ENCODE data around the gene ASRGL1. TPM values are rescaled to one million over a fixed set of nuclear protein-coding genes. Genes with fewer than 3 reads are reported as not detected.

ASRGL1 gene
- total RNA-seq, 1 donor from 2014 or later = 6.7 TPM

DNA sequence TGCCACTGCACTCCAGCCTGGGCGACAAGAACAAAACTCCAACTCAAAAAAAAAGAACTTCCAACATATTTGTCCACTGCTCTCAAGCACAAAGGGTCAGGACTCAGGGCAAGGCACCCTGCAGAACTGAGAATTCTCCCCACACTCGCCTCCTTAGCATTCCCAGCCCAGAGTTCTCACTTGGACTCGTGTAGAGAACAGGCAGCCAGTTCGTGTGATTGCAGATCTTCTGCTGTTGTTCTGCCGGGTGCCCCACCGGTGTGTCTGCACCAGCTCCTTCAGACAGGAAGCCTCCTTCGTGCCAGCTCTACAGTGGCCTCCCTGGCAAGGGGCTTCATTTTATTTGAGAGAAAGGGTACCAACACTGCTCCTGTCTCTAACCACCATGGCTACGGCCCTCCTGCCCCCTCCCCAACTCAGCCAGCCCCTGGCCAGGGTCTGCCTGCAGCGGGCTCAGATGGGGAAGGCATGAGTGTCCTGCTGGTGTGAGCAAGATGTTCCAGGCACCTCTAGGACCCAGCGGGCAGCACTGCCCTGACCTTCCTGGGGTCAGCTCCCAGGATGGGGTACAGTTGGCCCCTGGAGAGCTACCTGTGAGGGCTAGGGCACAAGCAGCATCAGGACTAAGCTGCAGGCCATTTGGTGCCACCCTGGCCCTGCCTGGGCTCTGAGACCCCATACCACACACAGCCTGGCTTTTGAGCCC lies 62.1 kb downstream of the ASRGL1 start:
- no peaks in the 10 kb centered on the region for H3K9me3 Mint-ChIP-seq
- no peaks in the 10 kb centered on the region for H3K36me3 Mint-ChIP-seq
- peaks cover 86% of the 10 kb centered on the region for H3K4me1 Mint-ChIP-seq
- H3K27ac Mint-ChIP-seq = peak overlapping the region; percentile 93
- no peaks in the 10 kb centered on the region for H3K27me3 Mint-ChIP-seq (ENCODE audit: low read depth)
- no peak for DNase-seq (ENCODE audit: low spot score in 2 of 2, unreplicated experiment in 2 of 2)
- H3K4me3 Mint-ChIP-seq = no peak overlapping the region
- TF ChIP-seq, protein P1, sequence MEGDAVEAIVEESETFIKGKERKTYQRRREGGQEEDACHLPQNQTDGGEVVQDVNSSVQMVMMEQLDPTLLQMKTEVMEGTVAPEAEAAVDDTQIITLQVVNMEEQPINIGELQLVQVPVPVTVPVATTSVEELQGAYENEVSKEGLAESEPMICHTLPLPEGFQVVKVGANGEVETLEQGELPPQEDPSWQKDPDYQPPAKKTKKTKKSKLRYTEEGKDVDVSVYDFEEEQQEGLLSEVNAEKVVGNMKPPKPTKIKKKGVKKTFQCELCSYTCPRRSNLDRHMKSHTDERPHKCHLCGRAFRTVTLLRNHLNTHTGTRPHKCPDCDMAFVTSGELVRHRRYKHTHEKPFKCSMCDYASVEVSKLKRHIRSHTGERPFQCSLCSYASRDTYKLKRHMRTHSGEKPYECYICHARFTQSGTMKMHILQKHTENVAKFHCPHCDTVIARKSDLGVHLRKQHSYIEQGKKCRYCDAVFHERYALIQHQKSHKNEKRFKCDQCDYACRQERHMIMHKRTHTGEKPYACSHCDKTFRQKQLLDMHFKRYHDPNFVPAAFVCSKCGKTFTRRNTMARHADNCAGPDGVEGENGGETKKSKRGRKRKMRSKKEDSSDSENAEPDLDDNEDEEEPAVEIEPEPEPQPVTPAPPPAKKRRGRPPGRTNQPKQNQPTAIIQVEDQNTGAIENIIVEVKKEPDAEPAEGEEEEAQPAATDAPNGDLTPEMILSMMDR (IDR thresholded peaks at IDR 0.05; ENCODE audit: unreplicated experiment) = no peak

- Mint-ChIP-seq H3K4me3 (no peak overlapping the region), H3K4me1 (peaks cover 85% of the 10 kb centered on the region), H3K27me3 (ENCODE audit: low read depth) (no peaks in the 10 kb centered on the region), H3K9me3 (no peaks in the 10 kb centered on the region), H3K36me3 (no peaks in the 10 kb centered on the region), H3K27ac (peak overlapping the region; percentile 93)
- DNase-seq (ENCODE audit: low spot score in 2 of 2, unreplicated experiment in 2 of 2) = no peak
- TF ChIP-seq, protein P1 (IDR thresholded peaks at IDR 0.05; ENCODE audit: unreplicated experiment) = no peak
Observed at GRCh38 chr11:62399878-62400266, 62.6 kb downstream of the ASRGL1 start.

- Mint-ChIP-seq H3K27me3 (ENCODE audit: low read depth) (no peaks in the 10 kb centered on the region), H3K36me3 (no peaks in the 10 kb centered on the region), H3K9me3 (no peaks in the 10 kb centered on the region), H3K4me3 (peak overlapping the region; percentile 37), H3K27ac (peak overlapping the region; percentile 93), H3K4me1 (peaks cover 83% of the 10 kb centered on the region)
- DNase-seq (ENCODE audit: low spot score in 2 of 2, unreplicated experiment in 2 of 2) = no peak
- TF ChIP-seq, protein P1 (IDR thresholded peaks at IDR 0.05; ENCODE audit: unreplicated experiment) = no peak
Observed at GRCh38 chr11:62400281-62400680, 63.0 kb downstream of the ASRGL1 start.

GRCh38 chr11:62400760-62401159 lies 63.5 kb downstream of the ASRGL1 start:
- no peaks in the 10 kb centered on the region for H3K36me3 Mint-ChIP-seq
- DNase-seq (ENCODE audit: low spot score in 2 of 2, unreplicated experiment in 2 of 2) = peak; percentile 59 to 75
- peak overlapping the region; percentile 93 for H3K27ac Mint-ChIP-seq
- peaks cover 83% of the 10 kb centered on the region for H3K4me1 Mint-ChIP-seq
- no peaks in the 10 kb centered on the region for H3K9me3 Mint-ChIP-seq
- no peaks in the 10 kb centered on the region for H3K27me3 Mint-ChIP-seq (ENCODE audit: low read depth)
- TF ChIP-seq, protein P1 (IDR thresholded peaks at IDR 0.05; ENCODE audit: unreplicated experiment) = no peak
- peak overlapping the region; percentile 37 for H3K4me3 Mint-ChIP-seq

GRCh38 chr11:62401356-62401755 lies 64.1 kb downstream of the ASRGL1 start:
- Mint-ChIP-seq H3K27ac (peak overlapping the region; percentile 93), H3K4me1 (peaks cover 81% of the 10 kb centered on the region), H3K36me3 (no peaks in the 10 kb centered on the region), H3K9me3 (no peaks in the 10 kb centered on the region), H3K27me3 (ENCODE audit: low read depth) (no peaks in the 10 kb centered on the region), H3K4me3 (no peak overlapping the region)
- DNase-seq (ENCODE audit: low spot score in 2 of 2, unreplicated experiment in 2 of 2) = no peak
- TF ChIP-seq, protein P1 (IDR thresholded peaks at IDR 0.05; ENCODE audit: unreplicated experiment) = no peak
